ENCODE measurements around the gene CISH. TPM values are rescaled to one million over a fixed set of nuclear protein-coding genes. Genes with fewer than 3 reads are reported as not detected.

The CISH gene
- total RNA-seq, 1 donor from 2014 or later: 13.2 TPM

DNA sequence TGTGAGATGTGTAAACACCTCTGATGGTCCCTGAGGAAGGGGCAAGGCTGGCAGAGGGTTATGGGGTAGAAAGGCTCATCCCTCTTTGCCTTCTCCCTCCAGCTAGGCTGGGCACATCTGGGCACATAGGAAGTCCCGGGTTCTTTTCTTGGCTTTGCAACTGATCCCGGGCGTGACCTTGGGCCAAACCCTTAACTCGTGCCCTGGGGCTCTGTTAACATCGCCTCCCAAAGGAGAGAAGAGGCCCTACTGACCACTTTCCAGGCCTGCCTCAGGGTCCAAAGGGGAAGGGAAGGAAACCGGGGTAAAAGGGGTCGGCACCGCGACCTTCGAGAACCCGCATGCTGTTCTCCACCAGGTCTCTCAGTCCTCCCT, 44.6 kb downstream of the CISH start:
- intact Hi-C loops (cut with DNase I): no loop called here
- ATAC-seq: no peak
- no peak for DNase-seq (ENCODE audit: missing footprints)

DNA sequence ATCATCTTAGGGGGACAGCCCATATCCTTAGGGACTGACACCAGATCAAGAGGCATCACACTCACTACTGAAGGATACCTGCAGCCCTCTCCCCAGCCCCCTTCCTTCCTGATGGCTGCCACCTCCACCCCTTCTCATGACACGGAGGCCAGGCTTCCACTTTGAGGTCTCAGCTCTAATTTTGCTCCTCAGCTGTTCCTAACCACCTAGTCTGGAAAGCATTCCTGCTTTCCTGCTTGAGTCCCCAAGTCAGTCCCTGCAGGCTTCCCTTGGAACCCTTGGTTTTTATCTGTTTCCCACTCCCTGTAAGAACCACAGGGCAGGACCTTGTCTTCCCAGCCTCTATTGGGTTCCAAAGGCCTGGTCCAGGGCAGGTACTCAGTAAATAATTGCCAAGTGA, 47.3 kb downstream of the CISH start:
- intact Hi-C loops (cut with DNase I): no loop called here
- DNase-seq (ENCODE audit: missing footprints) (no peak), ATAC-seq (no peak)

DNA sequence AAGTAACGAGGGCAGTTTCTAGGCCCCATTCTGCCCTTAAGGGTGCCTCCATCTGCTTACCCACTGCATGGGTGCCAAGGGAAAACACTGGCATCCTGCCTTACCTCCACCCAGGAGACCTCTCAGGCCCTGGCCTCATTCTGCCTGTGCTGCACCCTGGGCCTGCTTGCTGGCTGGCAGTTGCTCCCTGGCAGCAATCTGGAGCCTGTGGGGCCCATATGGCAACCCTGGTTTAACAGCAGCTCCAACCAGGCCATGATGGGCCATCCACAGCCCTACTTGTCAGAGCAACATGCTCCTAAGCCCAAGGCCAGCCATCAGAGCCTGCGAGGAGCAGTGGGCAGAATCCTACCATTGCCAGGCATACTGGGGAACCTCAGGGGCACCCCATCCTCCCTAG, 47.7 kb downstream of the CISH start:
- intact Hi-C loops (cut with DNase I): no loop called here
- no peak for ATAC-seq
- DNase-seq (ENCODE audit: missing footprints): no peak

DNA sequence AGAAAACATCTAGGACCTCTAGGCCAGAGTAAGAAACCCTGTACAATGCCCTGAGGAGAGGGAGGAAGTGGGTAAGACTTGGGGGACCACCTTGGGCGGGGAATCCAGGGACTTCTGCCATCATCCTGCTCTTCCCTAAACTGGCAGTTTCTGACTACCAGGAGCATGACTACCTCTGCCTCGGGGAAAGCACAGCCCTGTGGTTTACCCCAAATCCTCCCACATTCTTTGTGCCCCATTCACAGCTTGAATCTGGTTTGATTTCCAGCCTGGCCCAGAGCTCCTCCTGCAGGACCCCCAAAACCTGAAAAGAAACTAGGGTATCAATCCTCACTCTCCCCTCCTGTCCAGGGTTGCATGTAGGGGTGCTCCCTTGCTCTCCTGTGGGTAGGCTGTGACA, 48.7 kb downstream of the CISH start:
- intact Hi-C loops (cut with DNase I): no loop called here
- DNase-seq (ENCODE audit: missing footprints): no peak
- ATAC-seq: no peak

DNA sequence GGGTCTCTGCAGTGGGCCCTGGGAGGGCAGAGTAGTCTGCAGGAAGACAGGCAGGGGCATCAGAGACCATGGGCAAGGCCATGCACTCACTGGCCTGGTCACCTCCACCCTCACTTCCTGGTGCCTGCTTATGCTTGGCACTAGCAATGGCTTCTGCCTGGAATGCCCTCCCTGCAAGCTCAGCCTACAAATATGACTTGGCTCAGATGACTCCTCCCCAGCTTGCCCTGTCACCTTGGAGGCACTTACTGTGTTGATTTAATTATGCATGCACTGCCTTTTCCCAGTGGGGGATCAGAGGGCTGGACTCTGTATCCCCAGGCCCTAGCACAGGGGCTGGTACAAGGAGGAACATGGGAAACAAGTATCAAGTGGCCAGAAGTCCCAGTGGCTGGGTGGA, 51.9 kb downstream of the CISH start:
- intact Hi-C loops (cut with DNase I): no loop called here

DNA sequence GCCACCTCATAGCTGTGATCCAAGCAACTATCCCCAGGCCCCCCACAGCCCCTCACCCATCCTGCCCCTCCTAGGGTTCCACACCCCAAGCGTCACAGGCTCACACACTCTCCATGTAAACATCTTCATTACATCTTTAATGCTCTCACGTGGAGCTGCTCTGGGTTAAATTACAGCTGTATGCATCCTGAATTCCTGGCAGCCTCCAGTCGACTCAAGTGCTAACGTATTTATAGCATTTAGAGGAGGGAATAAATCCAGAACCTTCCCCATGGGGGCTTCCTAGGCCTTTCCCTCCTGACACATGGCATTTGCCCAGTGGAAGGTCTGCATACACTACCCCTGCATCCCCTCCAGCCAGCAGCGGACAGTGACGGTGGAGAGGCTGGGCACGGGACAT, 53.7 kb downstream of the CISH start:
- intact Hi-C loops (cut with DNase I): no loop called here
- no peak for ATAC-seq
- DNase-seq (ENCODE audit: missing footprints): no peak

More for the DNA sequence above, 51.9 kb downstream of the CISH start:
- DNase-seq (ENCODE audit: missing footprints) (no peak), ATAC-seq (peak; percentile 61)

DNA sequence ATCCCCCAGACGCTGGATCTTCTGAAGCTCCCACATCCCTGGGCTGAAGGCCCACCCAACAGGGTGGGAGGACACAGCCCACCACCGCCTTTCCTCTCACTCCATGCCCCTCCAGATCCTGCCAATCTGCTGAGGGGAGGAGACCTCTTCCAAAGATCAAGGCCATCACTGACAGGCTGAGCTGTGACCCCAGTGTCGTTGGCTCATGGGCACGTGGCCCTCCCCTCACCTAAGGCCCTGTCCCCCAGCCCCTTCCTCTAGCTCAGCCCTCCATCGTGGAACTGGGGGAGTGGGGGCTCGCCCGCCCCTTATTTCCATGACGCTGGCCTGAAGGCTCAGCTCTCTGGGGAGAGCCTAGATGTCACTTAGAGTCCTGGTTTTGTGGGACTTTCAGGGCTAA, 54.5 kb downstream of the CISH start:
- intact Hi-C loops (cut with DNase I): no loop called here
- DNase-seq (ENCODE audit: missing footprints): no peak
- no peak for ATAC-seq

Other genes with a start within 250 kb of the CISH start
- 1.2 TPM for gene CACNA2D2, start 108.1 kb downstream of the CISH start, total RNA-seq
- gene C3orf18, start 44.0 kb downstream of the CISH start, total RNA-seq: 48.4 TPM
- 14.0 TPM for gene HEMK1, start 42.3 kb downstream of the CISH start, total RNA-seq
- 412 TPM for gene MAPKAPK3, start 5.4 kb upstream of the CISH start, total RNA-seq
- gene DOCK3, start 63.2 kb upstream of the CISH start, total RNA-seq: 3.9 TPM

Measured in Right ventricle myocardium inferior (tissue), 1 donor.